NCI-H82 (cell line): ENCODE measurements around the gene PXN.

ENCODE experiments used
- DNase-seq: peaks from one replicate; lab custom pipeline; 2025; lab: John Stamatoyannopoulos, UW

PXN gene

GRCh38 chr12:120172053-120172452, 93.5 kb downstream of the PXN start:
- DNase-seq = no peak

- DNase-seq = no peak
Observed at GRCh38 chr12:120170631-120171030, 94.9 kb downstream of the PXN start.

- DNase-seq = no peak
Observed at GRCh38 chr12:120169946-120170345, 95.6 kb downstream of the PXN start.

GRCh38 chr12:120168337-120168736, 97.2 kb downstream of the PXN start:
- no peak for DNase-seq

DNA sequence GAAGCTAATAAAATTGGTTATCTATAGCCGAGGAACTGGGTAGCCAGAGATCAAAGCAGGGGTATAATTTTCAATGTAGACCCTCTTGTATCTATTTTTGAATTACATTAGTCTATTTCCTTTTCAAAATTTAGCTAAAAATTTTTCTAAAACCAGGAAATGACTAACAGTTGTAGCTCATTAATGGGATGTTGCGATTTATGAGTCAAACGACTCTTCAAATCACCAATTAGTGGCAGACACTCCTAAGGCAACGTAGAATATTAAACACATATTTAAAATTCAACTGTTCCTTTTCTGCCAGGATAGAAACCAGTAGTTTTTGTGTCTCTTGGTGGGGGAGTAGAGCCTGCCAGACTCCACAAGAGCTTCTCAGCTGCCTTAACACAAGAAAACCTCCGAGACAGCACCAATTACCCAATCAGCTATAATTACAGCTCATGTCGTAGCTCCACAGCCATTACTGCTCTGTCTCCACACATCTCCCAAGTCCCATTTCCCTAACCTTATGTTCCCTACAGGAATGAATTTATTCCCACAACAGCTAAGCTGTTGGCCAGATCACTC, 97.9 kb downstream of the PXN start:
- DNase-seq = no peak

DNA sequence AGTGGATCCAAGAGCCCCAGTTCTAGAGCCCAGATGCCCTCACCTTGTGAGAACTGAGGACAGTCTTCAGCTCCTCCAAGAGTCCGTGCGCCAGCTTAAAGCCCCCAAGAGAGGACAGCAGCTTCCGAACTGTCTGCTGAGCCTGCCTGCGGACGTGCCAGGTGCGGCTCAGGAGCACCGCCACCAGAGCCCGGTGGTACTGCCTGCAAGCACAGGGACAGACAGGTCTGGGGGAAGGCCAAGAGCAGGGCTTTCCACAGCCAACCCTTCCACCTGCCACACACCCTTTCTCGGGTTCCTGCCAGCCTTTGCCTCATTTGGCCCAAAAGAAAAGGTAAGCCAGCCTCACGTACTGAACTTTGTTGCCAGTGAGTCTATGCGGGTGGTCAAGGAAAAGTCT, 101.2 kb downstream of the PXN start:
- DNase-seq = no peak

DNA sequence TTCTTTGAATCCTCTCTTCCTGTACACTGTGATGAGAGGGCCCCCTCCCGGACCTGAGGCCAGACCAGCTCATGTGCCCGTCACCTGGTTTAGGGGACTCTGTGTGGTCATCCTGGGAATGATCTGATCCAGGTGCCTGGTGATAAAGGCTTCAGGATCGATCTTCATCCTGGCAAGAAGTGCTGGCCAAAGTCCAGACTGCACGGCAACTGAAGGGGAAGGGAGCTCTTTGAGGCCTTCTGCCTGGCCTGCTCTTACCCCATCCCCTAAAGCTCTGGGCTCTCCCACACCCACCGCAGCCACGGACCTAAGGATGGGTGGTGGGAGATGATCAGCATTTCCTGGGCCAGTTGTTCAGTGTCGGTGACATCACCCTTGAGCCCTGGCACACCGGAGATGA, 102.8 kb downstream of the PXN start:
- DNase-seq = no peak

GRCh38 chr12:120161852-120162251, 103.7 kb downstream of the PXN start:
- no peak for DNase-seq
